H9 (cell line): ENCODE data around the gene CACHD1. TPM values are rescaled to one million over a fixed set of nuclear protein-coding genes. Genes with fewer than 3 reads are reported as not detected.

Source experiments
- DNase-seq: peaks from one replicate; pipeline ENCODE4 v3.0.0-alpha.2; 2017
- H2AFZ ChIP-seq: one replicate; pipeline ENCODE4 v1.6.1; 2013; ENCODE audit warnings: mild to moderate bottlenecking, low read length, control low read depth, moderate library complexity
- H2AK5ac ChIP-seq: 2 replicates; pipeline ENCODE4 v1.6.1; 2013; ENCODE audit warnings: low read length, control low read depth, mixed read lengths; ENCODE audit not compliant: insufficient read length
- H2BK120ac ChIP-seq: one replicate; pipeline ENCODE4 v1.6.1; 2013; ENCODE audit warnings: low read depth, mild to moderate bottlenecking, low read length, control low read depth, inconsistent platforms; ENCODE audit not compliant: poor library complexity, severe bottlenecking
- H2BK12ac ChIP-seq: 2 replicates; pipeline ENCODE4 v1.6.1; 2013; ENCODE audit warnings: low read length, control low read depth, mixed read lengths, low read depth; ENCODE audit not compliant: insufficient read length
- H2BK15ac ChIP-seq: 2 replicates; pipeline ENCODE4 v1.6.1; 2013; ENCODE audit warnings: low read depth, low read length, control low read depth
- H2BK20ac ChIP-seq: one replicate; pipeline ENCODE4 v1.6.1; 2013; ENCODE audit warnings: low read depth, mild to moderate bottlenecking, low read length, control low read depth, inconsistent platforms; ENCODE audit not compliant: poor library complexity, severe bottlenecking
- H2BK5ac ChIP-seq: 2 replicates; pipeline ENCODE4 v1.6.1; 2013; ENCODE audit warnings: low read length, control low read depth, mixed read lengths; ENCODE audit not compliant: insufficient read length
- H3K14ac ChIP-seq: 2 replicates; pipeline ENCODE4 v1.6.1; 2013; ENCODE audit warnings: low read length, control low read depth; ENCODE audit not compliant: insufficient read depth
- H3K18ac ChIP-seq: 2 replicates; pipeline ENCODE4 v1.6.1; 2013; ENCODE audit warnings: low read depth, mild to moderate bottlenecking, mixed read lengths, low read length, control low read depth; ENCODE audit not compliant: insufficient read length
- H3K23ac ChIP-seq: 2 replicates; pipeline ENCODE4 v1.6.1; 2013; ENCODE audit warnings: low read length, control low read depth, mixed read lengths, low read depth; ENCODE audit not compliant: insufficient read length
- H3K23me2 ChIP-seq: 2 replicates; pipeline ENCODE4 v1.6.1; 2013; ENCODE audit warnings: low read depth, mild to moderate bottlenecking, mixed read lengths, low read length, control low read depth; ENCODE audit not compliant: insufficient read length, poor library complexity, severe bottlenecking
- H3K27ac ChIP-seq: 2 replicates; pipeline ENCODE4 v1.5.1; 2013; ENCODE audit warnings: low read length, control low read depth, mixed read lengths, low read depth; ENCODE audit not compliant: insufficient read length
- H3K27me3 ChIP-seq: 2 replicates; pipeline ENCODE4 v1.6.1; 2013; ENCODE audit warnings: low read length, control low read depth, inconsistent platforms; ENCODE audit not compliant: insufficient read depth
- H3K4ac ChIP-seq: 2 replicates; pipeline ENCODE4 v1.6.1; 2013; ENCODE audit warnings: low read depth, mild to moderate bottlenecking, control low read depth, inconsistent platforms, low read length, moderate library complexity
- H3K4me1 ChIP-seq: 2 replicates; pipeline ENCODE4 v1.6.1; 2013; ENCODE audit warnings: low read length, control low read depth, inconsistent platforms; ENCODE audit not compliant: insufficient read depth
- H3K4me2 ChIP-seq: 2 replicates; pipeline ENCODE4 v1.6.1; 2013; ENCODE audit warnings: low read length, control low read depth, mixed read lengths; ENCODE audit not compliant: insufficient read length, insufficient read depth
- H3K56ac ChIP-seq: 2 replicates; pipeline ENCODE4 v1.6.1; 2013; ENCODE audit warnings: low read depth, mild to moderate bottlenecking, mixed read lengths, low read length, control low read depth; ENCODE audit not compliant: insufficient read length
- H3K79me1 ChIP-seq: 2 replicates; pipeline ENCODE4 v1.6.1; 2013; ENCODE audit warnings: low read depth, mild to moderate bottlenecking, moderate library complexity, low read length, control low read depth, inconsistent platforms; ENCODE audit not compliant: insufficient read depth, poor library complexity, severe bottlenecking
- H3K79me2 ChIP-seq: 2 replicates; pipeline ENCODE4 v1.6.1; 2013; ENCODE audit warnings: low read length, control low read depth, inconsistent platforms; ENCODE audit not compliant: insufficient read depth
- H3K9ac ChIP-seq: 2 replicates; pipeline ENCODE4 v1.6.1; 2013; ENCODE audit warnings: low read length, control low read depth, mixed read lengths; ENCODE audit not compliant: insufficient read length; ENCODE audit errors: extremely low read depth
- H3K9me3 ChIP-seq: one replicate; pipeline ENCODE4 v1.6.1; 2013; ENCODE audit warnings: low read depth, low read length, inconsistent platforms; ENCODE audit not compliant: control insufficient read depth
- H3T11ph ChIP-seq: one replicate; pipeline ENCODE4 v1.6.1; 2013; ENCODE audit warnings: mild to moderate bottlenecking, low read length, control low read depth, inconsistent platforms
- H4K20me1 ChIP-seq: one replicate; pipeline ENCODE4 v1.6.1; 2013; ENCODE audit not compliant: control insufficient read depth, insufficient read length, insufficient read depth
- H4K5ac ChIP-seq: 2 replicates; pipeline ENCODE4 v1.6.1; 2013; ENCODE audit warnings: low read depth, mild to moderate bottlenecking, mixed read lengths, low read length, control low read depth; ENCODE audit not compliant: insufficient read length
- H4K8ac ChIP-seq: replicated peaks from 2 replicates; pipeline ENCODE4 v1.6.1; 2013; ENCODE audit warnings: low read length, control low read depth, mixed read lengths, low read depth; ENCODE audit not compliant: insufficient read length
- H4K91ac ChIP-seq: 2 replicates; pipeline ENCODE4 v1.6.1; 2013; ENCODE audit warnings: low read depth, mild to moderate bottlenecking, moderate library complexity, mixed read lengths, low read length, control low read depth; ENCODE audit not compliant: insufficient read length
- H3K27ac Mint-ChIP-seq, 3 experiments: 2 replicates in 2 of 3; 3 replicates in 1 of 3; pipeline ENCODE4 v1.8.0; 2020 to 2021; ENCODE audit warnings: mixed read lengths in 3 of 3, mild to moderate bottlenecking in 1 of 3, moderate library complexity in 1 of 3
- H3K27me3 Mint-ChIP-seq: 2 replicates; pipeline ENCODE4 v1.8.0; 2021; ENCODE audit warnings: low read depth, mild to moderate bottlenecking, moderate library complexity, mixed read lengths
- H3K36me3 Mint-ChIP-seq, 3 experiments: 2 replicates in 2 of 3; 3 replicates in 1 of 3; pipeline ENCODE4 v1.8.0; 2020 to 2021; ENCODE audit warnings: low read depth in 3 of 3, mixed read lengths in 3 of 3; ENCODE audit not compliant: insufficient read depth in 1 of 3
- H3K4me1 Mint-ChIP-seq, 2 experiments: 2 replicates each; pipeline ENCODE4 v1.8.0; 2020; ENCODE audit warnings: mixed read lengths in 2 of 2
- H3K4me3 Mint-ChIP-seq, 2 experiments: 2 replicates in 1 of 2; 3 replicates in 1 of 2; pipeline ENCODE4 v1.8.0; 2020 to 2021; ENCODE audit warnings: mild to moderate bottlenecking in 2 of 2, mixed read lengths in 2 of 2, moderate library complexity in 1 of 2
- H3K9me3 Mint-ChIP-seq, 2 experiments: 2 replicates in 1 of 2; 3 replicates in 1 of 2; pipeline ENCODE4 v1.8.0; 2020; ENCODE audit warnings: mild to moderate bottlenecking in 2 of 2, mixed read lengths in 2 of 2, moderate library complexity in 1 of 2
- CTCF ChIP-seq: fragments of 200-600 bp; sonication (generic); conservative IDR thresholded peaks from 3 replicates; pipeline ENCODE4 v1.8.0; 2021; ENCODE audit warnings: antibody characterized with exemption, mild to moderate bottlenecking
- WGBS: extraction: QIAGEN DNeasy Blood & Tissue Kit; methylation state at CpG from one replicate; pipeline ENCODE4 v1.1.7; 2013; ENCODE audit warnings: missing lambda C conversion rate, low lambda C conversion rate, mixed read lengths; ENCODE audit not compliant: insufficient read length; ENCODE audit errors: extremely low coverage; 5-methylcytosine and 5-hydroxymethylcytosine counted together
- total RNA-seq: library from RNA; stranded (reverse); gene quantifications from 2 replicates; pipeline ENCODE4 v1.2.1, GENCODE V29; 2021

The CACHD1 gene
- total RNA-seq, 1 experiment from 2014 or later: 94.2 TPM

- H3K4me2 ChIP-seq: no peak overlapping the region
- no peaks in the 10 kb centered on the region for H3K27me3 ChIP-seq
- no peak overlapping the region for H2AFZ ChIP-seq
- peaks cover 0 to 9% of the 10 kb centered on the region in 2 experiments; a peak in 2 of 4 replicates for H3K4me1 Mint-ChIP-seq
- no peak overlapping the region for H4K5ac ChIP-seq
- H2BK12ac ChIP-seq: no peak overlapping the region
- H4K91ac ChIP-seq: no peak overlapping the region
- no peaks in the 10 kb centered on the region for H3K9me3 Mint-ChIP-seq
- H3K4ac ChIP-seq: no peak overlapping the region
- TF ChIP-seq CTCF: no peak
- WGBS: no CpG with 5 or more reads among the region's 2 CpGs
- no peak for DNase-seq
- no peaks in the 10 kb centered on the region for H3K79me1 ChIP-seq
- H4K20me1 ChIP-seq: no peaks in the 10 kb centered on the region
- H3K56ac ChIP-seq: no peak overlapping the region
- H2BK20ac ChIP-seq: no peak overlapping the region
- no peak overlapping the region for H3K27ac ChIP-seq
- no peaks in the 10 kb centered on the region for H3K27me3 Mint-ChIP-seq
- peaks cover 36 to 91% (median 85%) of the 10 kb centered on the region in 3 experiments for H3K36me3 Mint-ChIP-seq
- H4K8ac ChIP-seq: no peak overlapping the region
- H3T11ph ChIP-seq: no peak overlapping the region
- H3K18ac ChIP-seq: no peak overlapping the region
- H3K4me3 Mint-ChIP-seq: no peak overlapping the region
- H3K14ac ChIP-seq: no peak overlapping the region
- no peak overlapping the region for H2BK5ac ChIP-seq
- H3K9ac ChIP-seq: no peak overlapping the region
- no peaks in the 10 kb centered on the region for H3K23me2 ChIP-seq
- no peaks in the 10 kb centered on the region for H3K9me3 ChIP-seq
- H2AK5ac ChIP-seq: no peak overlapping the region
- no peaks in the 10 kb centered on the region for H3K79me2 ChIP-seq
- no peak overlapping the region for H2BK15ac ChIP-seq
- H3K23ac ChIP-seq: no peak overlapping the region
- no peak overlapping the region for H3K27ac Mint-ChIP-seq
- no peaks in the 10 kb centered on the region for H3K4me1 ChIP-seq
- no peak overlapping the region for H2BK120ac ChIP-seq
Observed at GRCh38 chr1:64655861-64656260, 185.9 kb downstream of the CACHD1 start.
